Loucy (cell line): ENCODE measurements around the gene CCDC137.

Experiments used
- EZH2phosphoT487 ChIP-seq: fragments of 200-600 bp; IDR thresholded peaks from 2 replicates; pipeline ENCODE4 v1.6.1; 2018; ENCODE audit warnings: antibody characterized with exemption, mild to moderate bottlenecking, moderate library complexity, borderline replicate concordance
- TF ChIP-seq, protein P1 (sequence below): fragments of 200-600 bp; sonication (generic); conservative IDR thresholded peaks from 2 replicates; pipeline ENCODE4 v1.5.1; 2014; ENCODE audit warnings: mild to moderate bottlenecking, antibody characterized with exemption, low read length

DNA sequence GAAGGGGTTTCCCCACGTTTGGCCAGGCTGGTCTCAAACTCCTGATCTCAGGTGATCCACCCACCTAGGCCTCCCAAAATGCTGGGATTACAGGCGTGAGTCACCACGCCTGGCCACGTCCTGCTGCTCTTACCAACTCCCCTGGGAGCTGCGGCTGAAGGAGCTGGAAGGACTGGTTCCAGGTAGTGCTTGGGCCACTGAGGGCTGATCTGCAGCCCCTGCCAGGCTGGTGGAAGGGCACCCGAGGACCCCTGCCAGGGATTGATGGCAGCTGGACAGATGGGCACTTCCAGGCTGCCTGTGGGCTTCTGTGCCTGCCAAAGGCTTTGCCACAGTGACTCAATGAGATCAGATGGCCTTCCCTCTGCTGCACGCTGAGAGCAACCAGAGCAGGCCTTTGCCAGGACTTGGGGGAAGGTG, 2.5 kb upstream of the CCDC137 start:
- TF ChIP-seq, protein P1, sequence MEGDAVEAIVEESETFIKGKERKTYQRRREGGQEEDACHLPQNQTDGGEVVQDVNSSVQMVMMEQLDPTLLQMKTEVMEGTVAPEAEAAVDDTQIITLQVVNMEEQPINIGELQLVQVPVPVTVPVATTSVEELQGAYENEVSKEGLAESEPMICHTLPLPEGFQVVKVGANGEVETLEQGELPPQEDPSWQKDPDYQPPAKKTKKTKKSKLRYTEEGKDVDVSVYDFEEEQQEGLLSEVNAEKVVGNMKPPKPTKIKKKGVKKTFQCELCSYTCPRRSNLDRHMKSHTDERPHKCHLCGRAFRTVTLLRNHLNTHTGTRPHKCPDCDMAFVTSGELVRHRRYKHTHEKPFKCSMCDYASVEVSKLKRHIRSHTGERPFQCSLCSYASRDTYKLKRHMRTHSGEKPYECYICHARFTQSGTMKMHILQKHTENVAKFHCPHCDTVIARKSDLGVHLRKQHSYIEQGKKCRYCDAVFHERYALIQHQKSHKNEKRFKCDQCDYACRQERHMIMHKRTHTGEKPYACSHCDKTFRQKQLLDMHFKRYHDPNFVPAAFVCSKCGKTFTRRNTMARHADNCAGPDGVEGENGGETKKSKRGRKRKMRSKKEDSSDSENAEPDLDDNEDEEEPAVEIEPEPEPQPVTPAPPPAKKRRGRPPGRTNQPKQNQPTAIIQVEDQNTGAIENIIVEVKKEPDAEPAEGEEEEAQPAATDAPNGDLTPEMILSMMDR, result no peak
- no peak for TF ChIP-seq EZH2phosphoT487
